GM12878 (cell line): ENCODE results near the gene PIK3R2. TPM values are rescaled to one million over a fixed set of nuclear protein-coding genes. Genes with fewer than 3 reads are reported as not detected.

ENCODE experiments used
- ATAC-seq: fragments of 200-7000 bp; cut with Tn5 transposase; 3 replicates; pipeline ENCODE4 v1.9.1; 2020; ENCODE audit warnings: mild to moderate bottlenecking, moderate library complexity
- BruUV-seq: library from RNA; stranded (reverse); fragments of 400-500 nt; replicated peaks from 2 replicates; lab custom pipeline; 2021; lab: Mats Ljungman, UMichigan
- CTCF ChIA-PET: fragments of 300-600 bp; sonication (Branson Sonifier 250); formaldehyde crosslinking; extraction: SDS; loops from one replicate; lab custom pipeline; 2021; ENCODE audit warnings: inconsistent platforms; lab: Yijun Ruan, JAX
- POLR2A ChIA-PET: fragments of 350-600 bp; formaldehyde crosslinking; extraction: SDS; loops from one replicate; lab custom pipeline; 2021; ENCODE audit warnings: inconsistent platforms; lab: Charles Lee
- RAD21 ChIA-PET: fragments of 300-600 bp; sonication (Branson Sonifier 250); formaldehyde crosslinking; loops from one replicate; lab custom pipeline; 2023; ENCODE audit warnings: antibody characterized with exemption; ENCODE audit not compliant: unreplicated experiment; lab: Charles Lee
- SMC1A ChIA-PET: fragments of 300-600 bp; sonication (Branson Sonifier 250); formaldehyde crosslinking; loops from one replicate; lab custom pipeline; 2023; ENCODE audit not compliant: unreplicated experiment, uncharacterized antibody; lab: Charles Lee
- DNase-seq: peaks from one replicate; pipeline ENCODE4 v3.0.0-alpha.2; 2011; ENCODE audit warnings: low read depth, low spot score
- FAIRE-seq: peaks from 3 replicates; lab custom pipeline; 2011; peaks lifted over from hg19 to GRCh38; lab: Jason Lieb, UNC
- H2AFZ ChIP-seq: 2 replicates; pipeline ENCODE4 v1.6.0; 2011; ENCODE audit warnings: low read depth, low read length, control low read depth; ENCODE audit not compliant: control insufficient read depth
- H3K27ac ChIP-seq: 2 replicates; pipeline ENCODE4 v1.5.1; 2011; ENCODE audit warnings: control low read depth; ENCODE audit not compliant: control insufficient read depth, insufficient read depth
- H3K27me3 ChIP-seq, 2 experiments: replicated peaks in 1 of 2; 2 replicates each; pipeline versions ENCODE4 v1.6.0 to v1.6.1; 2011; ENCODE audit warnings: low read length in 1 of 2; ENCODE audit not compliant: control insufficient read depth in 2 of 2, insufficient read depth in 2 of 2
- H3K36me3 ChIP-seq, 2 experiments: 2 replicates each; pipeline ENCODE4 v1.5.1; 2011; ENCODE audit warnings: low read length in 1 of 2; ENCODE audit not compliant: control insufficient read depth in 2 of 2, insufficient read depth in 2 of 2
- H3K4me1 ChIP-seq: 2 replicates; pipeline ENCODE4 v1.6.1; 2011; ENCODE audit warnings: mild to moderate bottlenecking, low read length, moderate library complexity, mixed read lengths; ENCODE audit not compliant: control insufficient read depth, insufficient read depth
- H3K4me2 ChIP-seq: 2 replicates; pipeline ENCODE4 v1.6.0; 2011; ENCODE audit warnings: control low read depth; ENCODE audit not compliant: control insufficient read depth, insufficient read depth
- H3K4me3 ChIP-seq: fragments of 200-600 bp; sonication (generic); 2 replicates; pipeline ENCODE4 v1.5.1; 2016
- H3K79me2 ChIP-seq: 2 replicates; pipeline ENCODE4 v1.6.0; 2011; ENCODE audit warnings: low read length; ENCODE audit not compliant: control insufficient read depth, insufficient read depth
- H3K9ac ChIP-seq: 2 replicates; pipeline ENCODE4 v1.8.0; 2011; ENCODE audit warnings: low read length, control low read depth, mixed read lengths; ENCODE audit not compliant: control insufficient read depth, insufficient read depth
- H3K9me3 ChIP-seq: replicated peaks from 3 replicates; pipeline ENCODE4 v1.5.1; 2011; ENCODE audit warnings: mild to moderate bottlenecking, low read length; ENCODE audit not compliant: control insufficient read depth, insufficient read depth
- H4K20me1 ChIP-seq: 2 replicates; pipeline ENCODE4 v1.6.0; 2011; ENCODE audit not compliant: control insufficient read depth, insufficient read depth
- ATF7 ChIP-seq: fragments of 450-650 bp; IDR thresholded peaks from 2 replicates; pipeline ENCODE4 v1.6.1; 2016; ENCODE audit warnings: low read depth, mild to moderate bottlenecking
- BMI1 ChIP-seq: fragments of 450-650 bp; IDR thresholded peaks from 2 replicates; pipeline ENCODE4 v1.6.1; 2016; ENCODE audit warnings: mild to moderate bottlenecking, moderate library complexity, borderline replicate concordance
- BRCA1 ChIP-seq: IDR thresholded peaks from 2 replicates; pipeline ENCODE4 v1.6.1; 2011; ENCODE audit warnings: low read depth, low read length, improper control_type of control experiment
- CBX3 ChIP-seq: fragments of 200-600 bp; sonication (generic); IDR thresholded peaks from 2 replicates; pipeline ENCODE4 v1.6.1; 2016; ENCODE audit warnings: low read depth, borderline replicate concordance
- CHD1 ChIP-seq: IDR thresholded peaks from 2 replicates; pipeline ENCODE4 v1.6.1; 2012; ENCODE audit warnings: low read depth, low read length, improper control_type of control experiment
- CHD4 ChIP-seq: fragments of 200-600 bp; sonication (generic); IDR thresholded peaks from 2 replicates; pipeline ENCODE4 v1.6.1; 2016; ENCODE audit warnings: mild to moderate bottlenecking
- EP300 ChIP-seq, 2 experiments: fragments of 150-350 bp in 1 of 2; IDR thresholded peaks; 2 replicates each; pipeline ENCODE4 v1.6.1; 2011 to 2012; ENCODE audit warnings: low read depth in 2 of 2, low read length in 2 of 2, borderline replicate concordance in 1 of 2, improper control_type of control experiment in 1 of 2, inconsistent platforms in 1 of 2; ENCODE audit not compliant: control insufficient read depth in 1 of 2
- EZH2 ChIP-seq: IDR thresholded peaks from 2 replicates; pipeline ENCODE4 v1.6.1; 2012; ENCODE audit warnings: low read depth, mild to moderate bottlenecking, control low read depth, inconsistent platforms, low read length, borderline replicate concordance; ENCODE audit not compliant: control insufficient read depth
- IRF4 ChIP-seq: IDR thresholded peaks from 2 replicates; pipeline ENCODE4 v1.6.1; 2011; ENCODE audit warnings: low read depth, low read length
- MEF2A ChIP-seq: IDR thresholded peaks from 2 replicates; pipeline ENCODE4 v1.6.1; 2011; ENCODE audit warnings: low read depth, mild to moderate bottlenecking, low read length, moderate library complexity; ENCODE audit not compliant: insufficient read depth
- POLR2A ChIP-seq: IDR thresholded peaks from 2 replicates; pipeline ENCODE4 v1.6.1; 2011; ENCODE audit warnings: low read depth, mild to moderate bottlenecking, low read length
- SMC3 ChIP-seq: IDR thresholded peaks from 2 replicates; pipeline ENCODE4 v1.6.1; 2011; ENCODE audit warnings: low read length, improper control_type of control experiment, borderline replicate concordance
- SREBF1 ChIP-seq: IDR thresholded peaks from 2 replicates; pipeline ENCODE4 v1.6.1; 2012; ENCODE audit warnings: mild to moderate bottlenecking, low read length
- SRF ChIP-seq, 2 experiments: IDR thresholded peaks; 2 replicates each; pipeline ENCODE4 v1.6.1; 2011; ENCODE audit warnings: low read depth in 2 of 2, low read length in 2 of 2, mild to moderate bottlenecking in 1 of 2, moderate library complexity in 1 of 2
- TCF12 ChIP-seq: IDR thresholded peaks from 2 replicates; pipeline ENCODE4 v1.6.1; 2011; ENCODE audit warnings: low read depth, mild to moderate bottlenecking, low read length
- WRNIP1 ChIP-seq: IDR thresholded peaks from 2 replicates; pipeline ENCODE4 v1.6.1; 2011; ENCODE audit warnings: low read depth, low read length, improper control_type of control experiment, borderline replicate concordance
- ZSCAN29 ChIP-seq: fragments of 450-650 bp; IDR thresholded peaks from 2 replicates; pipeline ENCODE4 v1.6.1; 2017; ENCODE audit warnings: mild to moderate bottlenecking, moderate library complexity
- WGBS: methylation state at CpG from one replicate; pipeline ENCODE4 v1.1.6; 2016; ENCODE audit warnings: low lambda C conversion rate; ENCODE audit not compliant: insufficient replicate concordance, insufficient coverage; ENCODE audit errors: missing lambda C conversion rate; 5-methylcytosine and 5-hydroxymethylcytosine counted together
- in situ Hi-C: fragments of 300-500 bp; cut with MboI; formaldehyde crosslinking; loops from 9 replicates; pipeline ENCODE4 v1.14.3; 2018; ENCODE audit warnings: mixed read lengths
- intact Hi-C: fragments of 100-400 bp; cut with micrococcal nuclease; formaldehyde crosslinking; loops from one replicate; pipeline ENCODE4 v1.14.2; 2022; ENCODE audit not compliant: unreplicated experiment
- polyA plus RNA-seq, 11 experiments: library from polyadenylated mRNA; depleted of rRNA in 4 of 11; unstranded in 6 of 11; stranded (reverse) in 5 of 11; fragments of >200 nt; fragmentation: Nextera tagmentation in 4 of 11; fragmentation: Illumina TruSeq in 1 of 11; extraction: Ambion mirVana in 4 of 11; extraction: Trizol in 1 of 11; gene quantifications; 1 replicate in 1 of 11; 2 replicates in 10 of 11; pipeline versions ENCODE4 v1.2.1 to v1.2.3, GENCODE V29; 2011 to 2016; ENCODE audit warnings: inconsistent platforms in 2 of 11, missing spikeins in 2 of 11, low read depth in 1 of 11
- total RNA-seq, 4 experiments: library from RNA; depleted of rRNA in 3 of 4; stranded (reverse); fragments of >200 nt in 3 of 4; fragmentation: Illumina TruSeq in 1 of 4; extraction: Trizol in 1 of 4; gene quantifications; 2 replicates each; pipeline versions ENCODE4 v1.2.1 to v1.2.3, GENCODE V29; 2013 to 2021
- TF ChIP-seq, protein P1 (sequence below): IDR thresholded peaks from 2 replicates; pipeline ENCODE4 v1.6.1; 2012; ENCODE audit warnings: low read depth, low read length, improper control_type of control experiment

Gene PIK3R2
- total and polyA plus RNA-seq, 10 of the 15 experiments (the other 5 are each of a cell fraction or from before 2014, with no cell fraction given) = 0.26 to 22.6 (median 2.5) TPM

DNA sequence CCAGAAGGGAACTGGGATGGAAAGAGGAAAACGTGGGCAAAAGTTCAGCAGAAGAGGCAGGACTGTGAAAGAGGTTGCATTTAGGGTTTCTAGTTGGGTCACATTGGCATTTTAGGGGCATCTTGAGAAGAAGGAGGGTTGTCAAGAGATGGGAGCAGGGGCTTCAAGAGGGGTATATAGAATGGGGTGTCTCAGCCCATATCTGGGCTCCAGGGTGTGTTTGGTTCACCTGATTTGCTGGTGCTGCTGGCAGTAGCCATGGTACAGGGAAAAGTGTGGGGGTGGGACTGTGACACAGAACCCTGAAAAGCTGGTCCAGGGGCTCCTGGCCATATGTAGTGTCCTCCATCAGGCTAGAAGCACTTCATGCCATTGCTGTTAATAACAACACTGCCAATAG, 32.8 kb upstream of the PIK3R2 start:
- H3K4me2 ChIP-seq = no peak overlapping the region; the same call in 1 of the 2 replicates
- H3K36me3 ChIP-seq = peaks cover 19 to 26% of the 10 kb centered on the region in 2 experiments
- peaks cover 21% of the 10 kb centered on the region for H3K79me2 ChIP-seq
- no peak for ATAC-seq
- CTCF ChIA-PET = interaction anchor here (2.1 to 2.6 kb wide), 2 partner anchors 32 to 57 kb away, joined by 6 to 9 read pairs; partner anchors contain the start of gene PIK3R2
- H3K9me3 ChIP-seq = no peaks in the 10 kb centered on the region
- RAD21 ChIA-PET = no interaction called here
- SMC1A ChIA-PET = interaction anchor here (1.3 kb wide), 1 partner anchor 64 kb away, joined by 3 read pairs; no protein-coding TSS in a partner anchor
- WGBS = 9% methylated on average over 1 of the region's 1 CpG
- no peak for DNase-seq
- no peak overlapping the region for H3K9ac ChIP-seq
- peaks cover 24% of the 10 kb centered on the region for H3K4me1 ChIP-seq
- intact Hi-C loops = no loop called here
- H4K20me1 ChIP-seq = no peaks in the 10 kb centered on the region; the same call in 1 of the 2 replicates
- H3K27me3 ChIP-seq = no peaks in the 10 kb centered on the region
- in situ Hi-C loops = no loop called here
- POLR2A ChIA-PET = interaction anchor here (0.6 to 1.1 kb wide), 4 partner anchors 31 to 273 kb away, joined by 3 to 4 read pairs (median 3); no protein-coding TSS in a partner anchor
- TF ChIP-seq ATF7 (no peak), CHD1 (no peak), EP300 (IDR thresholded peaks at IDR 0.05; ENCODE audit: borderline replicate concordance in 1 of 2, control insufficient read depth in 1 of 2, low read depth in 2 of 2, low read length in 2 of 2) (no peak)
- FAIRE-seq = no peak
- BruUV-seq = no TSS peak
- H3K4me3 ChIP-seq = no peak overlapping the region
- 0 out of 2 replicates have a peak overlapping the region, but pooled peaks have one; percentile 61 for H3K27ac ChIP-seq
- no peak overlapping the region for H2AFZ ChIP-seq

DNA sequence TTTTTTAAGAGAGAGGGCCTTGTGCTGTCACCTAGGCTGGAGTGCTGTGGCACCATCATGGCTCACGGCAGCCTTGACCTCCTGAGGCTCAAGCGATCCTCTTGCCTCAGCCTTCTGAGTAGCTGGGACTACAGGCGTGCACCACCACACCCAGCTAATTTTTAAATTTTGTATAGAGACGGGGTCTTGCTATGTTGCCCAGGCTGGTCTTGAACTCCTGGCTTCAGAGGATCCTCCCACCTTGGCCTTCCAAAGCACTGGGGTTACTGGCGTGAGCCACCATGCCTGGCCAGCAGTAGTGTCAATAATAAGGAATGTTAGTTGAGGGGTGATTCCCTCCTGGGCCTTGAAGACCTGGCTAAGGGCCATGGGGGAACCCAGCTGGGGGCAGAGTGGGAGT, 31.8 kb upstream of the PIK3R2 start:
- H3K9me3 ChIP-seq = no peaks in the 10 kb centered on the region
- FAIRE-seq (no peak), DNase-seq (no peak), ATAC-seq (no peak)
- no peak overlapping the region for H3K27ac ChIP-seq
- ChIA-PET RAD21 (no interaction called here), SMC1A (no interaction called here), CTCF (interaction anchor here (2.6 kb wide), 1 partner anchor 58 kb away, joined by 6 read pairs; no protein-coding TSS in a partner anchor), POLR2A (no interaction called here)
- WGBS = over 99% methylated on average over 5 of the region's 5 CpGs
- no peak overlapping the region for H2AFZ ChIP-seq
- H3K4me1 ChIP-seq = peaks cover 24% of the 10 kb centered on the region
- H3K9ac ChIP-seq = no peak overlapping the region
- intact Hi-C loops = no loop called here
- H3K4me3 ChIP-seq = no peak overlapping the region
- H4K20me1 ChIP-seq = no peaks in the 10 kb centered on the region; the same call in 1 of the 2 replicates
- H3K27me3 ChIP-seq = no peaks in the 10 kb centered on the region
- H3K4me2 ChIP-seq = no peak overlapping the region
- BruUV-seq = no TSS peak
- peaks cover 21% of the 10 kb centered on the region for H3K79me2 ChIP-seq
- H3K36me3 ChIP-seq = peaks cover 14 to 26% of the 10 kb centered on the region in 2 experiments; a peak in 3 of 4 replicates
- in situ Hi-C loops = no loop called here
- no peak for TF ChIP-seq POLR2A
- no peak for TF ChIP-seq MEF2A
- TF ChIP-seq IRF4 = no peak
- TF ChIP-seq TCF12 = no peak
- TF ChIP-seq SREBF1 = no peak
- no peak for TF ChIP-seq EZH2
- no peak for TF ChIP-seq BMI1
- TF ChIP-seq CBX3 = no peak
- TF ChIP-seq SMC3 = no peak
- TF ChIP-seq, protein P1, sequence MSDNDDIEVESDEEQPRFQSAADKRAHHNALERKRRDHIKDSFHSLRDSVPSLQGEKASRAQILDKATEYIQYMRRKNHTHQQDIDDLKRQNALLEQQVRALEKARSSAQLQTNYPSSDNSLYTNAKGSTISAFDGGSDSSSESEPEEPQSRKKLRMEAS = no peak
- no peak for TF ChIP-seq BRCA1
- TF ChIP-seq SRF (IDR thresholded peaks at IDR 0.05; ENCODE audit: low read depth in 2 of 2, low read length in 2 of 2) = no peak
- TF ChIP-seq WRNIP1 = no peak
- TF ChIP-seq ZSCAN29 = no peak
- TF ChIP-seq CHD4 = no peak
